22Rv1 (cell line): ENCODE results near the gene CUL2.

ENCODE experiments used
- CTCF ChIP-seq: fragments of 450-650 bp; IDR thresholded peaks from 2 replicates; pipeline ENCODE4 v1.5.1; 2017; ENCODE audit warnings: mild to moderate bottlenecking
- ZFX ChIP-seq: fragments of 450-650 bp; IDR thresholded peaks from 2 replicates; pipeline ENCODE4 v1.6.1; 2017; ENCODE audit warnings: antibody characterized with exemption, borderline replicate concordance

GRCh38 chr10:35011771-35012191 is 78.4 kb downstream of the CUL2 start:
- no peak for TF ChIP-seq CTCF
- no peak for TF ChIP-seq ZFX
